Transverse colon (tissue), 4 donors: ENCODE data around the gene PGM5. TPM values are rescaled to one million over a fixed set of nuclear protein-coding genes. Genes with fewer than 3 reads are reported as not detected.
A peak's percentile ranks its signal among the peaks of the same experiment; 100 is the strongest.

Experiments
- DNase-seq: peaks from one replicate; pipeline ENCODE4 v3.0.0-alpha.2; 2019
- H3K27ac ChIP-seq, 4 donors: fragments of 200-600 bp; sonication (generic); 2 replicates each; pipeline ENCODE4 v1.5.1; 2016 to 2018; ENCODE audit warnings: inconsistent platforms in 4 of 4
- H3K27me3 ChIP-seq: fragments of 200-600 bp; sonication (generic); 2 replicates; pipeline ENCODE4 v1.5.1; 2017; ENCODE audit warnings: inconsistent platforms
- H3K36me3 ChIP-seq, 4 donors: fragments of 200-600 bp; sonication (generic); 2 replicates each; pipeline ENCODE4 v1.5.1; 2017 to 2019; ENCODE audit warnings: inconsistent platforms in 4 of 4
- H3K4me1 ChIP-seq, 4 donors: fragments of 200-600 bp; sonication (generic); 2 replicates each; pipeline ENCODE4 v1.5.1; 2017 to 2020; ENCODE audit warnings: inconsistent platforms in 4 of 4
- H3K4me3 ChIP-seq, 4 donors: fragments of 200-600 bp; sonication (generic); 1 replicate in 1 of 4; 2 replicates in 3 of 4; pipeline versions ENCODE4 v1.5.1 to v1.6.1; 2017 to 2019; ENCODE audit warnings: inconsistent platforms in 4 of 4
- H3K9me3 ChIP-seq, 2 donors: fragments of 200-600 bp; sonication (generic); 2 replicates each; pipeline ENCODE4 v1.5.1; 2017 to 2019; ENCODE audit warnings: inconsistent platforms in 2 of 2
- CTCF ChIP-seq, 5 experiments: fragments of 200-600 bp in 3 of 5; fragments of 450-650 bp in 2 of 5; sonication (generic) in 3 of 5; IDR thresholded peaks; 1 replicate in 2 of 5; 2 replicates in 3 of 5; pipeline ENCODE4 v1.5.1; 2016 to 2017; ENCODE audit warnings: antibody characterized with exemption in 5 of 5, inconsistent platforms in 3 of 5, mild to moderate bottlenecking in 2 of 5, moderate library complexity in 1 of 5
- EP300 ChIP-seq: sonication (generic); formaldehyde crosslinking; IDR thresholded peaks from one replicate; pipeline ENCODE4 v1.6.1; 2017; ENCODE audit warnings: antibody characterized with exemption, low read depth
- POLR2A ChIP-seq: fragments of 450-650 bp; IDR thresholded peaks from one replicate; pipeline ENCODE4 v1.6.1; 2016; ENCODE audit warnings: antibody characterized with exemption, mild to moderate bottlenecking, moderate library complexity
- POLR2AphosphoS5 ChIP-seq, 3 donors: sonication (generic); formaldehyde crosslinking; IDR thresholded peaks; one replicate each; pipeline ENCODE4 v1.6.1; 2016; ENCODE audit warnings: antibody characterized with exemption in 3 of 3
- WGBS, 2 donors: methylation state at CpG; one replicate each; pipeline ENCODE4 v1.1.5; 2018; ENCODE audit warnings: low coverage in 1 of 2; 5-methylcytosine and 5-hydroxymethylcytosine counted together
- in situ Hi-C, 4 donors: fragments of 200-750 bp; cut with MboI; loops; one replicate each; pipeline versions ENCODE4 v1.15.0 to v1.15.1; 2017; ENCODE audit warnings: low sequenced_read_pairs in 3 of 4, low pct_ligation_motif_present in 1 of 4, low pct_unique_long_range_greater_than_20kb in 1 of 4
- intact Hi-C: fragments of 100-400 bp; cut with DNase I; formaldehyde crosslinking; loops from one replicate; pipeline ENCODE4 v1.15.1; 2023; ENCODE audit warnings: low total_unique reads
- total RNA-seq, 4 donors: library from RNA; depleted of rRNA; stranded (reverse); fragments of >200 nt; gene quantifications; one replicate each; pipeline ENCODE4 v1.1.0, GENCODE V29; 2016

Gene PGM5
- total RNA-seq, 4 donors from 2014 or later, result 78.2 to 94.9 (median 89.4) TPM

DNA sequence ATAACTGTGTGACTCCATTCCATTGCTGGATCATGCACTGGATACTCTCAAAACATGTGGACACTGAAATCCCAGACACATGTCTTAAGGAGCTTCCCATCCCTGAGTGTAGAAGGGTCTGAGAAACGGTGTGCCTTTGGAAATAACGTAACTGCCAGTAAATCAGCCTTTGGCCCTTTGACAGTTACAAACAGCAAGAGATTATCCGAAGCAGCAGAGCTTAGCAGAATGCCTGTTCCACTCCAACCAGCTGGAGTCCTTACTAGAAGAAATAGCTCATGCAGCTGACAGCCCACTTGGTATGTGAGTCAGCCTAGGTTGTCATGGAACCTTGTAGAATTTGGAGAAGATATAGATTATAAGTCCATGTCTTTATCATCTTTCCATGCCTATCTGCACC, 177.3 kb downstream of the PGM5 start:
- Histone ChIP-seq H3K4me3 (no peak overlapping the region), H3K4me1 (peaks cover 7 to 33% (median 10%) of the 10 kb centered on the region in 4 donors), H3K9me3 (no peaks in the 10 kb centered on the region), H3K36me3 (no peaks in the 10 kb centered on the region), H3K27me3 (no peaks in the 10 kb centered on the region), H3K27ac (peak overlapping the region in 3 of 4 donors; percentile 26 to 80 (median 78))
- in situ Hi-C loops, result no loop called here
- TF ChIP-seq EP300 (no peak), POLR2AphosphoS5 (IDR thresholded peaks at IDR 0.05) (peak in 1 of 3 donors; percentile 22)
- no peak for DNase-seq
- 74% methylated on average over 3 of the region's 3 CpGs; no CpG with 5 or more reads in 1 of the 2 donors for WGBS, 2 donors
- intact Hi-C loops, result loop anchor here (5.0 kb wide), 1 partner anchor 174 kb away; the partner anchor contains the start of gene PIP5K1B

DNA sequence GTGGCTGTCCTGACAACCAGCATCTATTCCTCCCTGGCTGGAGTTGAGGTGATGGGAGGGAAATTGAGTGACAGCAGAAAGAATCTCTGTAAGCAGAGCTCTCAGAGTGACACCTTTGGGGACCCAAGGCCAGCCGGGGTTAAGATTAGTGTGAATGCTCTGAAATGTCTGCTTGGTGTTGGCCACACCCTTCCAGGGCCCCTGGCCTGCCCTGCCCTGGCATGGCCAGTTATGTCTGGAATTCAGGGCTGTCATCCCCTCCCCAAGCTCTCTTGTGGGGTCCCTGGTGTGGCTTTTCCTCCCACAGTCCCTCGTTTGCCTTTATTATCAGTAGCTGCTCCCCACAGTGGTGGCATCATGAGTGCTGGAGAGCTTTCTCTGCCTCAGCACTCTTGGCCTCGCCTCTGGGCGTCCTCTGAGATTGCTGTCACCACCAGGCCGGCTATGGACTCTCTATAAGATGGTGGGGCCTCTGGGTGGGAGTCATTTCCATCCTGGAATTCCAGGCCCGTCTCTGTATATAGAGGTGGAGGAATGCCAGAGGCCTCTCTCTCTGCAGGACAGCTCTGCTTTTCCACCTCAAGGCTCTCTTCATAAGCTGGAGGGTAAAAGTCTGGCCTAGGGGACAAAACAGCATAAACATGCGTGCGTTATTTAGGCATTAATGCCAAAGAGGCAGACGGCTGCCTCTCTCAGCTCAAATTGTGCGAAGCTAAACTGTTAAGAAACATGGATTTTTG, 180.6 kb downstream of the PGM5 start:
- Histone ChIP-seq H3K27ac (peak overlapping the region; percentile 54 to 78 (median 70)), H3K4me3 (no peak overlapping the region), H3K4me1 (peaks cover 15 to 30% (median 22%) of the 10 kb centered on the region in 4 donors), H3K27me3 (no peaks in the 10 kb centered on the region), H3K36me3 (no peaks in the 10 kb centered on the region), H3K9me3 (no peaks in the 10 kb centered on the region)
- no peak for DNase-seq
- 71 to 89% methylated on average over 9 to 10 of the region's 10 CpGs for WGBS, 2 donors
- intact Hi-C loops, result no loop called here
- in situ Hi-C loops, result no loop called here
- TF ChIP-seq POLR2A, result no peak
- no peak for TF ChIP-seq CTCF (IDR thresholded peaks at IDR 0.05)
- TF ChIP-seq EP300, result no peak
- no peak for TF ChIP-seq POLR2AphosphoS5 (IDR thresholded peaks at IDR 0.05)

DNA sequence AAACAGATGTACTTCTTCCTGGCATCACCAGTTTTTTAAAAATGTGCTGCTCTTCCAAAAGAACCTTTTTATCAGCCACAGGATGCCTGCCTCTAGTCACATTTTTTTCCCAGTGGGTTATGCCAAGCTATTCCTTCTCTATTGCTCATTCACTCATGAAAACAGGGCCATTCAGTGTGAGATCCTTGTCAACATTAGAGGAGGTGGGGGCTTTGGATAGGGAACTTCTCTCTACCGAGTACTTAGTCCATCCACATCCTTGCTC, 181.1 kb downstream of the PGM5 start:
- DNase-seq, result no peak
- in situ Hi-C loops (no loop called here), intact Hi-C loops (no loop called here)
- TF ChIP-seq EP300, result no peak
- no peak for TF ChIP-seq CTCF (IDR thresholded peaks at IDR 0.05)
- TF ChIP-seq POLR2A, result no peak
- TF ChIP-seq POLR2AphosphoS5 (IDR thresholded peaks at IDR 0.05), result no peak
- Histone ChIP-seq H3K9me3 (no peaks in the 10 kb centered on the region), H3K4me3 (no peak overlapping the region), H3K27me3 (no peaks in the 10 kb centered on the region), H3K4me1 (peaks cover 15 to 34% (median 24%) of the 10 kb centered on the region in 4 donors), H3K27ac (peak overlapping the region; percentile 54 to 78 (median 70)), H3K36me3 (no peaks in the 10 kb centered on the region)
- 83 to 100% methylated on average over 1 of the region's 1 CpG for WGBS, 2 donors

DNA sequence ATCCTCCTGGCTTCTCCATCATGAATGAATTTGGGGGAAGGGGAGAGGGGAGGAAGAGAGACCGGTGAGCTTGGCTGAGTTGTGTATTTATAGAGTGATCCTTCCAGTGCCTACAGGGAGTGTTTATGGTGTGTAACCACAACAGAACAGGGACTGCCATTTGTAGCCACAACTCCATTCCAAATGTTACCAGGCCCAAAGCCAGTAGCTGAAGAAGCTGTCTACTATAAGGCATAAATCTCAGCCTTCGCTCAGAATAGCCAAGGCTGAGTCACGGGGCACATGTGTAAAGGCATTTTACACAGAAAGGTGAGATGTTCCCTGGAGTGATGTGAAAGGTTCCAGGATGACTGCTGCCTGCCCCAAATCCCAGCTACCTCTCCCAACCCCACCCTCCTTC, 181.8 kb downstream of the PGM5 start:
- no peak for DNase-seq
- Histone ChIP-seq H3K36me3 (no peaks in the 10 kb centered on the region), H3K9me3 (no peaks in the 10 kb centered on the region), H3K27ac (peak overlapping the region; percentile 54 to 78 (median 70)), H3K4me3 (no peak overlapping the region), H3K4me1 (peaks cover 15 to 34% (median 24%) of the 10 kb centered on the region in 4 donors), H3K27me3 (no peaks in the 10 kb centered on the region)
- TF ChIP-seq EP300, result peak; percentile 35
- TF ChIP-seq CTCF (IDR thresholded peaks at IDR 0.05), result no peak
- TF ChIP-seq POLR2AphosphoS5 (IDR thresholded peaks at IDR 0.05), result peak; percentile 31 to 72 (median 53)
- intact Hi-C loops, result no loop called here
- in situ Hi-C loops, result no loop called here
- WGBS, 2 donors, result 60 to 82% methylated on average over 2 to 3 of the region's 3 CpGs
